Activated gamma-delta T cell (primary cell): ENCODE data around the gene TMEM222.
A peak's percentile ranks its signal among the peaks of the same experiment; 100 is the strongest.

Experiments
- DNase-seq: peaks from one replicate; lab custom pipeline; 2025; lab: John Stamatoyannopoulos, UW

The TMEM222 gene

DNA sequence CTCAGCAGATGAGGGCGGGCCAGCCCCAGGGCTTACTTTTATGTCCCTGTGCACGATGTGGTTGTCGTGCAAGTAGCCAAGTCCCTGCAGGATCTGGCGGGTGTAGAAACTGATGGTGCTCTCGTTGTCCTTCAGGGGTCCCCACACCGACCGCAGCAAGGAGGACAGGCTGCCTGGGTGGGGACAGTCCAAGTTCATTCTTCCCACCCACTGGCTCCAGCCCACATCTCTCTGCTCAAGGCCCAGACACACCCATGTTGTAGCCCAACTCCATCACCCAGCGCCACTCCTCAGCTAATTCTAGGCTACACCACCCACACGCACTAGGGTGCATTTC is 37.8 kb downstream of the TMEM222 start:
- no peak for DNase-seq

DNA sequence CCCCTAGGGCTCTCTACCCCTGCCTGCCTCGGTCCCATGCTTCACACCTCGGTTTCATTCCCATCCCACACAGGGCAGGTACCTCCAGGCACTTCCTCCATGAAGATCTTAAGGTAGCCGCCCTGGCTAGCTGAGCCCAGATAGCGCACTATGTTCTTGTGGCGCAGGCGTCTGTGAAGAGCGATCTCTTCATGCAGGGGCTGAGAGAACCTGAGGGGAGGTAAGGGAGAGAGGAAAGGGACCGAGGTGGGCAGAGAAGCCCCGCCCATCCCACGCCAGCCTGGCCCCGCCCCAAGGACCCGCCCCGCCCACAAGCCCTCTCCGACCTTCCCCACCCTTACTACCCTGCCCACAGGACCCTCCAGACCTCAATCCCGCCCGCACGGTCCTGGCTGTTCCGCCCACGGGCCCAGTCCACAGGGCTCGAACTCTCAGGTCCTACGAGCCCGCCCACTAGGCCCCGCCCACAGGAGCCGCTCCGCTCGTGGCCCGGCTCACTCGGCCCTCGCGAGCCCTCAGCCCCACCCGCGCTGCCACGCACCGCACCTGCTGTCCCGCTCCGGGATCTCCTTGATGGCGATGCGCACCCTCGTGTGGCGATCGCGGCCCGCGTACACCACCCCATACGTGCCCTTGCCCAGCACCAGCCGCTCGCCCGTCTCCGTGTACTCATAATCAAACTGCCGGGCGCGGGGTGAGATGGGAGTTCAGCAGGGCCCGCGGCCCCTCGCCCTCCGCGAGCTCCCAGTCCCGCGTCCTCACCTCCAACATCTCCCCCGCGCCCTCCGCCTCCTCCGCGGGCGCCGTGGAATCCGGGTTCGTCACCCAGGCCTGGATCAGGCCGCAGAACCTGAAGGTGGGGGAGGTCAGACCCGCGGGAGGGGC is 38.4 kb downstream of the TMEM222 start:
- DNase-seq, result peak; percentile 37

DNA sequence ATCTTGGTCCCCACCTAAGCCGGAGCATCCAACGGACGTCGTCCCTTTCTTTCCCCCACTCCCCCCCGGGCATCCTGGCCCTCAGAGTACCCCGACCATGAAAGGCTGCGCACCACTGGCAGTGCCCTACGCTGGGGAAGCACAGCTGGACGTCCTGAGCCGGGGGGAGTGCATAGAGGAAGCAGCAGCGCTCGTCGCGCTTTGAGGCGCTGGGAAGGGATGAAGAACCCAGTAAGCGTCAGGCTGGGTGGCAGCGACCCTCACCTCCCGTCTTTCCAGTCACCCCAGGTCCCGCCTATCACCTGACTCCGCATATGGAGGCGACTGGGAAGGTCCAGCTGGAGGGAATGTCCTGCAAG is 39.1 kb downstream of the TMEM222 start:
- no peak for DNase-seq

DNA sequence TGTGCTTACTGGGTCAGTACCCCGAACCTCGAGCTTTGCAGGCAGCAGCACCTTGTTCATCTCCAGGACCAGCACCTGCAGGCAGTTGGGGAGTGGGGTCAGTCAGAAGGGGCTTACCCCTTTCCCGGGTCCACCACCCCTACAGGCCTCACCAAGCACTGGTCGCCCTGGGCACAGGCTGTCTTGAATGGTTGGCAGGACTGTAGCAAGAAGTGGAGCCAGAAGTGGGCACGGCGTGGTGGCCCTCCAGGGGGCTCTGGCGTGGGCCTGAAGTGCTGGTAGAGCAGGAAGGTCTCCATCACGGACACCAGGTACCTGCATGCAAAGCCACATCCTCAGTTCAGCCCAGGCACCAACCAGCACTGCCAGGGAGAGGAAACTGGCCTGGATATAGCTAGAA is 39.6 kb downstream of the TMEM222 start:
- no peak for DNase-seq

DNA sequence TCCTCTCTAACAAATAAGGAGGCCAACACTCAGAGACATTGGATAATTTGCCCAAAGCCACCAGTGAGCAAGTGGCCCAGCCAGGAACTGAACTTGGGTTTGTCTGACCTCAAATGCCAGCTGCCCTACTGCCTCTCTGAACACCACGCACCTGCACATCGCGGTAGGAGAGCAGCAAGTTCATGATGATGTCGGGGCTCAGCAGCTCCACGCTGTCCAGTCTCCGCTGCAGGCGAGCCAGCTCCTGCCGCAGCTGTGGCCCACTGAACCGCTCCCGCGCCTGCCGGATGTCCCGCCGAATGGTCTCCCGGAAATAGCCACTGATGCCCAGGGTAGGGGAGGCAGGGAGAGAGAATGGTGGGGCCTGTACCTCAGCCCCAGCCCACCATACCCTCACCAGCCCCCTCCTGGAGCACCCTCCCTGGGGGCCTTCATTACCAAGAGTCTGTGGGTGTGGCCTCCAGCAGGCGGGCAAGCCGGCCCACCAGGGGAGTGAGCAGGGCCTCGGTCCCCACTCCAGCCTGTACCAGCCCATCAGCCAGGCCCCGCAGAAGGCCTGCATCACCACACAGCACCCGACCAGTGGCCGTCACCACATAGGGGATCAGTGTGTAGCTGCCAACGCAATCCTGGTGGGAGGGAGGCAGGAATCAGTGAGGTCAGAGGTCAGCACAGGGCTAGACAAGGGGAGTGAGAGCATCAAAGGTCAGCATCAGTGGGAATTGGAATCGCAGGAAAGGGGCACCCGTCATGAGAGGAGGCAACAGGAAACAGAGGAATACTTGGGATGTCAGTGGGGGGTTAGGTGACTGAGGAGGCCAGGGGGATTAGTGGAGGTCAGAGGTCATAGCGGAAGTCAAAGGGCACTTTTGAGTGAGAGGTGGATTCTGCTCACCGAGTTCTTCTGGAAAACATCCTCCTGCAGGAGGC is 42.1 kb downstream of the TMEM222 start:
- no peak for DNase-seq

DNA sequence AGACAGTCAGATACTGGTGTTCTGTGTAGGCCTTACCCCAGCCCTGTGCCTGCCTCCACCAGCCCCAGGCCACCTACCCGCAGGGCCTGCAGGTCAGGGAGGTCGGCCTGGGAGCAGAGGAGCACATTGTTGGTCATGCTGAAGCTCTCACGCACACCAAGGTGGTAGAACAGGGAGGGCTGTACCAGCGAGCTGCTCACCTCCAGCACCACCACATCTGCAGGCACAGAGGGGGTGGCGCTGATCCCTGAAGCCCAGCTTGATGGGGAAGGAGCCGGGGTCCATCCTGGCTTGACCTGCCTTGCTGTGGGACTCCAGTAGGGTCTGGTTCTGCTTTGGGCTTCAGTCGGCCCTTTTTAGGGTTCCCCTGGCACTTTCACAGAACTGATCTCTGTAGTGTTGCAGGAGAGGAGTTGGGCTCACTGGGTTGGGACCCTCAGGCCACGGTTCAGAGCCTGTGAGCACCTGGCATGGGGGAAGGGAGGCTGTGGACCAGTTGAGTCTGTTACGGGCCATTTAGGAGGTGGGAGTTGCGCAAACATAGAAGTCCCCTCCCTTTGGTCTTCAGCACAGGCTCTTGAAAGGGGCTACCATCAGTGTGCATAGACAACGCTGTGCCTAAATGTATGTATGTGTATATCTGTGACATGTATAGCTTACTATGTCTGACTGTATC is 42.9 kb downstream of the TMEM222 start:
- no peak for DNase-seq

DNA sequence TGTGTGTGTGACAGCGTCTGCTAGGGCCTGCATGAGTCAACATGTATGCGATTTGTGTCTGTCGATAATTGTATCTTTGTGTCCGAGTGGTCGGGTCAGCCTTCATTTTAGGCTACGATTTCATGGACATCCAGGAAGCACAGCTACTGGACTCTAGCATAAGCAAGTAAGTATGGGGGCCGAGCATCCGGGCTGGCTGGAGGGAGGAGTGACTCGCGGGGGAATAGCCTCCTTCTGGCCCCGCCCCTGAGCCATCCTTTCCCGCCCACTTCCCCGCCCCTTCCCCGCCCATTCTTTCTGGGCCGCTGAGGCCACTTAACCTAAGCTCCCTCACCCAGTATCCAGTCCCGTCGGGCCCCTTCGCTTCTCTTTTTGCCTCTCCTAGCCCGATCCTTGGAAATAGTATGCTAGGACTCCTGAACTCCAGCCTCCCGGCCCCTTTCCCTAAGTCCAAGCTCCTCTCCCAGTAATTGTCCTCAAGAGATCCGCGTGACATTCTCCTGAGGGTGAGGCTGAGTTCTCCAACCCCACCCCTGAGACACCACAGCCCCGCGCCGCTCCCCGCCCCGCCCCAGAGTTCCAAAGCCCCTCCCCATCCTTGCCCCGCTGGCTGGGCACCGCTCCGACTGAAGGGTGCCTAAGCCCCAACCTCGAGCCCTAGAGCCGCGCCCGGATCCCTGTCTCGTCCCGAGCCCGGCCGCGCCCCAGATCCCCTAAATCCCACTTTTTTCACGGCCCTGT is 43.6 kb downstream of the TMEM222 start:
- DNase-seq, result peak; percentile 54

DNA sequence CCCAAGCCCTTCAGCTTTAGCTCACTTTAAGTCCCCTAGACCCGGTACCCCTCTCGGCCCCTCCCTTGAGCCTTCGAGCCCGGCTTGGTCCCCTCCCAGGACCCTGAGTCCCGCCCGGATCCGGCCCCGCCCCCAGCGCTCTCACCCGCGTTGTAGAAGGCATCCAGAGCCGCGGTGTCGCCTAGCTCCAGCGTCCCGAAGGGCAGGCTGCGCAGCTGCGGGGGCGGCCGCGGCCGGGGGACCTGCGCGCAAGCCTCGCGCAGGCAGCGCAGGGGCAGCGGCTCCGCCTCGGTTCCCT is 44.1 kb downstream of the TMEM222 start:
- peak; percentile 52 for DNase-seq

DNA sequence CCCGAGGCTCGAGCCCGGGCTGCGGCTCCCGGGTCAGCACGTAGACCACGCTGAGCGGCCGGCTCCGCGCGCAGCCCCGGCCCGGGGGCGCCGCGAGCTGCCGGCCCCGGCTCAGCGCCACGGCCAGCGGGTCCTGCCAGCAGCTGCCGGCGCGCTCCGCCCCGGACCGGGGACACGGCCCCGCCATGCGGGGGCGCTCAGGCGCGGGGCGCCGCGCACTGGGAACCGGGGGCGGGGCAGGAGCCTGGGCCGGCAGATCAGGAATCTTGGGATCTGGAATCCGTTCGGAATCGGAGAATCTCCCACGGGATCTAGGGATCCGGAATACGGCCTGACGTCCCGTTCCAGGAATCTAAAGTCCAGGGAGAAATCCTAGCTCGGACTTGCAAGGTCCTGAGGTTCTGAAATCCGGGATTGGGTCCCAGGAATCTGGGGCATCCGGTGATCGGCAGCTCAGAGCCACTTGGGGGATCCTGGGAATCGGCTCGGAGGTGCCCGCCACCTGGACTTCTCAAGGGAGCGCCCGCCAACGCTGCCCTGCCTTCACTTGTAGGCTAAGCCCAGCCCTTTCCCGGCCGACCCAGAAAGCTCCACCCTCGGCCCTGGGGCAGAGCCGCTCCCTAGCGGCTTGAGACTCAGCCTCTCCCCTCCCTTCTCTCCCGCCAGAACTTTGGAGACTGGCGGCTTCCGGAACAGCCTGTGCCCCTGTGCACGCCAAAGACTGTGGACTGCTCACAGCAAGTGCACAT is 44.6 kb downstream of the TMEM222 start, which contains the start of gene MAP3K6:
Gene MAP3K6 (minus strand): TSS at position 551 of the 749 bp plus-strand sequence. CDS start 364 bp downstream, at position 187.
- DNase-seq, result peak; percentile 29

DNA sequence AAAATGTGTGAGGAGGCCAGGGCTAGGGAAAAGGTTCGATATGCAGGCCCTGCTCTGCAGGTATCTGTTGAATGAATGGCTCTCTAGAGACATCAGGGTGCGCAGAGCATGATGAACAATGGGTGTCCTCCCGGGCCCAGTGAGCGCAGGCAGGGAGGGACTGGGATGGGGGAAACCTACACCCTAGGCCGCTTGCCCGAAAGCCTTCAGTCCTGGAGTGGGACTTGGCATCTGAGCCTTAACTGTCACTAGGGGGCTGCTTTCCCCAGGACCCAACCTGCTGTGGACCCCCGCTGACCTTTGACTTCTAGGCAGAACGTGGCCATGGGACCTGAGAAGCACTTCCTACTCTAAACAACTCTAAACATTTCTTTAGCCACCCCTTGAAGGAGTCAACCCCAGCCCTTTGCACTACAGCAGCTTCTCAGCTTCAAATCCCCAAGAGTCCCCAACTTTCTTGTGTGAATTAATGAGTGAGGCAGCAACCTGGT is 45.2 kb downstream of the TMEM222 start:
- DNase-seq, result no peak

DNA sequence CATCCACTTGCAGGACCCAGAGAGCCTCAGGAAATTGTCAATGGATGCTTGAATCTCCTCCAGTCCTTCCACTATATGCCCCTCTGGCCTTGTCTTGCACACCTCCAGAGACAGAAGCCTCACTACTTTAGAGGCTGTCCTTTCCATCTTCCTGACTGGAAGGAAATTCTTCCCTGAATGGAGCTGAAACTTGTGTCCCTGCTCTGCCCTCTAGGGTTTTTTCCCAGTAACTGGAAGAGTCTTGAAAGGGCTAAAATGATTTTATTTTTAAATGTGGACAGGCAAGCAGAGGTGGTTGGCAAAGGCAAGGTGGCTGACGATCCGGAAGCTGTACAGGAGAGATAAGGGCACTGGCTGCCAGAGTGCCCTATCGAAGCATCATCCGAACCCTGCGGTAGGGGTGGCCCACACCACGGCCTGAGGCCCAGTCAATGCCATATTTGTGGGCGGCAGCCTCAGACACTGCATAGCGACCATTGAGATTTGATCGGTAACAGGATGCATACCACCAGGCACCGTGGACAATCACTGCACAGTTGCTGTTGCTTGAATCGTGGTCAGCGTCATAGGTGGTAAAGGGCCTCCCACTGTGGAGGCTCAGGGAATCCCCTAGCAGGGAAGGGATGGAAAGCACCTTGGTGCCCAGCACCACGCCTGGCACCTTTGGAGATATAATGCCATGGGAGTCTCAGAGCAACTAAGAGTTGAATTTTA is 47.1 kb downstream of the TMEM222 start:
- no peak for DNase-seq

DNA sequence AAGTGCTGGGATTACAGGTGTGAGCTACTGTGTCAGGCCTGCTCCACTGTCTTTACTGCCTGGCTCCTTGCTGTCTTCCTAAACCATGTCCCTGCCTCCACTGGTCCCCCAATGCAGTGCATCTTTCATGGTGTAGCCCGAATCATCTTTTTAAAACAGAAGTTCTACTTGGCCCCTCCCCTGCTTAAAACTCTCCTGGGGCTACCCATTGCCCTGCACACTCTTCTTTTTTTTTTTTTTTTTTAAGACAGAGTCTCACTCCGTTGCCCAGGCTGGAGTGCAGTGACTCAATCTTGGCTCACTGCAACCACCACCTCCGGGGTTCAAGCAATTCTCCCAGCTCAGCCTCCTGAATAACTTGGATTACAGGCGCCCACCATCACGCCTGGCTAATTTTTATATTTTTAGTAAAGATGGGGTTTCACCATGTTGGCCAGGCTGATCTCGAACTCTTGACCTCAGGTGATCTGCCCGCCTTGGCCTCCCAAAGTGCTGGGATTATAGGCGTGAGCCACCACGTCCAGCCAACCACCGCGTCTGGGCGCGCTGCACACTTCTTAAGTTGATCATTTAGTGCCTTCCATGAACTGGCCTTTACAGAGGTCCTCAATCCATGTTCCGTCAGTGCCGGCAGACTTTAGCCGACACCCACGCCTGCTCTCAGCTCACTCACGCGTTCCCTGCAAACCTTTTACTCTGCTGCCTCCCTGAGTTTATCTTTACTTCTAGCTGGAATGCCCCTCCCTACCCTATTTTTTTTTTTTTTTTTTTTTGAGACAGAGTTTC is 50.3 kb downstream of the TMEM222 start:
- DNase-seq, result no peak

DNA sequence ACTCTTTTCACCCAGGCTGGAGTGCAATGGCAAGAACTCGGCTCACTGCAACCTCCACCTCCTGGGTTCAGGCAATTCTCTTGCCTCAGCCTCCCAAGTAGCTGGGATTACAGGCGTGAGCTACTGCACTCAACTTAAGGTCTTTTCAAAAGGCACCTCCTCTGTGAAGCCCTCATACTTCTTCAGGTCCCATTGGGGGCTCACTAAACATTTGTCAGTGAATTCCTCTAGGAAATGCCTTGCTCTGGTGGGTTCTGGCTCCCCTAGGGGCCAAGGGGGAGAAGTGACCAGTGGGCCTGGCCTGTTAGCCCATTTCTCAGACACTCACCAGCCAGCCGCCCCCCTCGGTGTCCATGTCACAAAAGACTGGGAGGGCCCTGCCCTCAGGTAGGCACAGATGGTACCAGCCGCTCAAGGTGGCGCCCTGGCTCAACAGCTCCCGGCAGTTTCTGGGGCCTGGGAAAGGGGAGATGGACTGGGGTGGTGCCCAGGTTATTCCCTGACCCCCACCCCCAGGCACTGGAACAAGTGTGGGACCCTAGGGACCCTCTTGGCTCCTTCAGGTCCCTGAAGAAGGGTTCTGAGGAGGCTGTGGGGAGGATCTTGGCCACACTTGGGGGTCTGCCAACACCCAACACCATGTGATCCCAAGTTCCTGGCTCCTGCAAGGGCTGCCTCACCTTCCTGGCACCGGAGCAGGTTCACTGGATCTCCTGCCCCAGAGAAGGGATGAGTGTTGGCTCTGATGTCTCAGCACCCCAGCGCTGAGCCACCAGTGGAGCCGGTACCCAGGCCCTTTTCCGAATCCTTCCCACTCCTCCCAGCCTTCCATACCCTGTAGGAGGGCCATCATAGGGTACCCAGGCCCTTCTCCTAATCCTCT is 51.1 kb downstream of the TMEM222 start:
- no peak for DNase-seq

DNA sequence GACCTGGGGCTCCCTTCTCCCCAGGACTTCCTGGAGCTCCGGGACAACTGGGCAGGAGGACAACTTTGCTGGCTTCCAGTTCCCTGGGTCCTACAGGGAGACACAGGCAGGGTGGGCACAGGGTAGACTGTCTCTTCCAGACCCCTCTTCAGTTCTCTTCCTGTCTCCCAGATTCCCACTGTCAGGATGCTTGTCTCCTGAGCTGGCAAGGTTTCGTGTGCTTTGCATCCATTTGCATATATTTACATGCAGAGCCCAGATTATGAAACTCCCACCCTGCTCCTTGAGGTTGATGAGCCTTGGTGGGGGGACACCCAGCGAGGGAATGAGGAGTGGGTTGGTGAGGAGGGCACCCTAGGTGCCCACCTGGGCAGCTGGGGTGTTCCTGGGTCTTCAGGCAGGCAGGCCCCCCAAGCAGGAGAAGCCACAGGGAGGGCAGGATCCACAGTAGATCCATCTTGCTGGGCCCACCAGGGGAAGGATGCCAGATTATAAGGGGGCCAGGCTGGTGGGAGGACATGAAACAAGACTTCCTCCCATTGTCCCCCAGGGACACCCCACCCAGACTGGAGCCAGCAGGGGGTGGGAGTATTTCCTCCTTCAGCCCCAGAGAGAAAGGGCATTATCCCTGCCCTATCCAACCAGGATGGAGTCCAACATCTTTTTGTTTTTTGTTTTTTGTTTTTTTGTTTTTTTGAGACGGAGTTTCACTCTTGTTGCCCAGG is 52.6 kb downstream of the TMEM222 start, which contains the start of gene FCN3:
Gene FCN3 (minus strand): TSS at position 463 of the 725 bp plus-strand sequence. CDS start 6 bp downstream, at position 457.
- no peak for DNase-seq

DNA sequence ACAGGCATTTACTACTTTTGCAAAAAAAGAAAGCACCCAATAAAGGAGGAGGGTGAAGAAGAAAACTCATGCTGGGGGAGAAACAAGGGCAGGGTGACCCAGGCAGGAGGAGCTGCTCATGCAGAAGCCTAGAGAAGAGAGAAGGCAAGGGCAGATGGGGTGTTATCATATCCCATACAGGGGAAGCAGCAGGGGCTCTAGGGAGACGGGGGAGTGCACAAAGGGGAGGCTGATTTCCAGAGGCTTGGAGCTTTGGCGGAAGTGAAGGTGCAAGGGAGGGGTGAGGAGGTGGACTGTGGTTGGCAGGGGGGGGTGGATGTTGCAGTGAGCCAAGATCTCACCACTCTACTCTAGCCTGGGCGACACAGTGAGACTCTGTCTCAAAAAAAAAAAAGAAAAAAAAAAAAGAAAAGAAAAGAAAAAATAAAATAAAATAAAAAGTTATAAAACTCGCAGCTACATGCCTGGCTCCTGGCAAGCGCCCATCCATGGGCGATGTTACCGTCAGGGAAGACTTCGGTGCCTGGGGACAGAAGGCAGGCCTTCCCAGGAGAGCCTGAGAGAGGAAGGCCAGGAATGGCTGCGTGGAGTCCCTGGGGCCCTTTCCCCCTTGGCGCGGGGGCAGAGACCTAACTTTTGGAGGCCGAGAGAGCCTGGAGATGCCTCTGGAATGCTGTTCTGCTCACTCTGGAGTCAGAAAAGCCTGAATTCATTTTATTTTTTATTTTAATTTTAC is 56.0 kb downstream of the TMEM222 start:
- DNase-seq, result no peak

DNA sequence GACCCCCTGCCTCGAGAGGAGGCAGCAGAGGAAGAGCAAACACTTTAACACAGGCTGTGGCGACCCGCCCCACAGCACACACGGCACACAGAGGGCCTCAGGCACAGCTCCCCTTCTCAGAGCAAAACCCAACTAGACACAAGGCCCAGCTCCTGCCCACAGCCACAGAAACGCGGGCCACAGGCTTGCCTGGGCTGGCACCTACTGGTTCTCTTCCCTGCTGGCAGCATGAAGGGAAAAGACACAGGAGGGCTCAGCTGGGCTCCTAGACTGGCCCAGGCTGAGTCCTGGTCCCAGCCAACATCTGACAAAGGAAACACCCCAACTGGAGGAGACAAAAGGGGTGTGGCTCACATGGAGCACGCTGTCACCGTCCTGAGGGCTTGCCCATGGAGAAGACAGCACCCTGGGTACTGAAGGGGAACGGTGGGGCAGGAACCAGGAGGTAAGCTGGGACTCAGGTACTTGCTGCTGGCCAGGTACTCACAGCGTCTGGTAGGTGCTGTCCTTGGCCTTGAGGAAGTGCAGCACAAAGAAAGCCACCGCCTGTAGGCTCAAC is 57.7 kb downstream of the TMEM222 start:
- DNase-seq, result no peak

DNA sequence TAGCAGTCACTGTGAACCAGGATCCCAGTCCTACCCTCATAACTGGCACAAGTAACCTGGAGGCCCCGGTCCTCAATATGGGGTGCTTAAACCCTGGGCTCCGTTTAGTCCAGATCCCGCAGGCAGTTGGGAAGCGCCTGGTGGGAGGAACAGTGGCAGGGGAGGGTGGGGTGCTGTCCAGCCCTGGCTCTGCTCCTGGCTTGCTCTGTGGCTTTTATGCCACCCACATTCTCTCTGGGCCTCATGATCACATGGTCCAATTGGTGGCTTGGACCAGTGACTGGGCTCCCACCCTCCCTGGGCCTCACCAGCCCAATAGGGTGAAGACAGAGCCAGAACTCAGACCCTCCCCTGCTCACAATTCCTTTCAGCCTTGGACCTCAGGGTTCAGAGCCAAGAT is 58.3 kb downstream of the TMEM222 start:
- no peak for DNase-seq
